Common myeloid progenitor, CD34-positive (primary cell): ENCODE data around the gene VDAC1.

Experiments
- CTCF ChIA-PET: fragments of 350-600 bp; sonication (Branson Sonifier 250); formaldehyde crosslinking; loops from one replicate; lab custom pipeline; 2021; ENCODE audit warnings: antibody characterized with exemption; lab: Charles Lee
- POLR2A ChIA-PET: fragments of 350-600 bp; sonication (Branson Sonifier 250); formaldehyde crosslinking; loops from one replicate; lab custom pipeline; 2021; ENCODE audit warnings: antibody characterized with exemption; lab: Charles Lee
- DNase-seq, 3 donors: peaks; one replicate each; pipeline versions ENCODE4 v3.0.0 to v3.0.0-alpha.2; 2013
- H3K27ac ChIP-seq, 2 experiments: 1 replicate in 1 of 2; 2 replicates in 1 of 2; pipeline ENCODE4 v1.7.0; 2013; ENCODE audit warnings: inconsistent platforms in 2 of 2, low read length in 2 of 2, mild to moderate bottlenecking in 2 of 2, low read depth in 1 of 2, moderate library complexity in 1 of 2; ENCODE audit not compliant: severe bottlenecking in 2 of 2, insufficient read depth in 1 of 2, poor library complexity in 1 of 2
- H3K27me3 ChIP-seq, 5 experiments: replicated peaks in 2 of 5; 1 replicate in 3 of 5; 2 replicates in 2 of 5; pipeline versions ENCODE4 v1.6.1 to v1.7.0; 2013; ENCODE audit warnings: low read length in 4 of 5, mild to moderate bottlenecking in 2 of 5, moderate library complexity in 2 of 5, inconsistent platforms in 1 of 5; ENCODE audit not compliant: insufficient read depth in 5 of 5, control insufficient read depth in 4 of 5
- H3K36me3 ChIP-seq, 4 experiments: 1 replicate in 2 of 4; 2 replicates in 2 of 4; pipeline versions ENCODE4 v1.6.1 to v1.7.0; 2013; ENCODE audit warnings: low read length in 3 of 4, control low read depth in 1 of 4, mild to moderate bottlenecking in 1 of 4; ENCODE audit not compliant: control insufficient read depth in 4 of 4, insufficient read depth in 4 of 4
- H3K4me1 ChIP-seq, 4 experiments: 1 replicate in 3 of 4; 2 replicates in 1 of 4; pipeline versions ENCODE4 v1.6.1 to v1.7.1; 2013; ENCODE audit warnings: low read length in 3 of 4, mild to moderate bottlenecking in 3 of 4, control low read depth in 1 of 4, inconsistent platforms in 1 of 4, moderate library complexity in 1 of 4; ENCODE audit not compliant: control insufficient read depth in 4 of 4, insufficient read depth in 4 of 4; ENCODE audit errors: control extremely low read depth in 1 of 4
- H3K4me3 ChIP-seq, 7 experiments: 1 replicate in 4 of 7; 2 replicates in 3 of 7; pipeline versions ENCODE4 v1.5.1 to v1.7.0; 2013; ENCODE audit warnings: mild to moderate bottlenecking in 7 of 7, low read length in 6 of 7, moderate library complexity in 6 of 7, inconsistent platforms in 2 of 7, low read depth in 2 of 7, control low read depth in 1 of 7; ENCODE audit not compliant: insufficient read depth in 4 of 7, control insufficient read depth in 1 of 7; ENCODE audit errors: extremely low read depth in 1 of 7
- H3K9me3 ChIP-seq, 5 experiments: 1 replicate in 4 of 5; 2 replicates in 1 of 5; pipeline versions ENCODE4 v1.6.1 to v1.7.1; 2013; ENCODE audit warnings: low read length in 4 of 5, mild to moderate bottlenecking in 2 of 5, inconsistent platforms in 1 of 5, low read depth in 1 of 5, moderate library complexity in 1 of 5; ENCODE audit not compliant: control insufficient read depth in 4 of 5, insufficient read depth in 2 of 5; ENCODE audit errors: control extremely low read depth in 1 of 5
- WGBS: methylation state at CpG from one replicate; pipeline ENCODE4 v1.1.5; 2013; ENCODE audit not compliant: insufficient coverage; 5-methylcytosine and 5-hydroxymethylcytosine counted together

VDAC1 gene

GRCh38 chr5:133933670-133934295, 71.0 kb downstream of the VDAC1 start:
- Histone ChIP-seq H3K27ac (peak overlapping the region in 1 of 2 experiments; percentile 56), H3K9me3 (no peaks in the 10 kb centered on the region), H3K4me3 (no peak overlapping the region), H3K27me3 (no peaks in the 10 kb centered on the region), H3K36me3 (no peaks in the 10 kb centered on the region), H3K4me1 (peaks cover 19 to 59% (median 46%) of the 10 kb centered on the region in 4 experiments)
- 87% methylated on average over 8 of the region's 12 CpGs for WGBS
- ChIA-PET CTCF (interaction anchor here (1.0 to 1.9 kb wide), 2 partner anchors 11 to 13 kb away, joined by 4 to 5 read pairs; no protein-coding TSS in a partner anchor), POLR2A (no interaction called here)
- DNase-seq, result no peak

- CTCF ChIA-PET, result interaction anchor here (1.1 kb wide), 1 partner anchor 12 kb away, joined by 5 read pairs; no protein-coding TSS in a partner anchor
- POLR2A ChIA-PET, result no interaction called here
- Histone ChIP-seq H3K9me3 (no peaks in the 10 kb centered on the region), H3K27me3 (no peaks in the 10 kb centered on the region), H3K27ac (peak overlapping the region in 1 of 2 experiments; percentile 56), H3K4me1 (peaks cover 19 to 62% (median 47%) of the 10 kb centered on the region in 4 experiments), H3K36me3 (no peaks in the 10 kb centered on the region), H3K4me3 (no peak overlapping the region)
- 44% methylated on average over 2 of the region's 3 CpGs for WGBS
- DNase-seq, result no peak
Measured at GRCh38 chr5:133933169-133933509, 71.6 kb downstream of the VDAC1 start.

- no peak overlapping the region for H3K4me3 ChIP-seq
- CTCF ChIA-PET, result interaction anchor here (0.7 to 1.1 kb wide), 2 partner anchors 9 to 12 kb away, joined by 3 to 5 read pairs; no protein-coding TSS in a partner anchor
- no peaks in the 10 kb centered on the region for H3K36me3 ChIP-seq
- H3K4me1 ChIP-seq, result peaks cover 19 to 62% (median 47%) of the 10 kb centered on the region in 4 experiments
- peak overlapping the region in 1 of 2 experiments; percentile 56 for H3K27ac ChIP-seq
- 32% methylated on average over 11 of the region's 13 CpGs for WGBS
- H3K9me3 ChIP-seq, result no peaks in the 10 kb centered on the region
- H3K27me3 ChIP-seq, result no peaks in the 10 kb centered on the region
- POLR2A ChIA-PET, result no interaction called here
- DNase-seq, result peak; percentile 89 to 98 (median 97)
Measured at GRCh38 chr5:133932441-133933168, 72.2 kb downstream of the VDAC1 start.

- 85% methylated on average over 5 of the region's 5 CpGs for WGBS
- ChIA-PET POLR2A (no interaction called here), CTCF (no interaction called here)
- Histone ChIP-seq H3K27me3 (no peaks in the 10 kb centered on the region), H3K4me3 (no peak overlapping the region), H3K36me3 (no peaks in the 10 kb centered on the region), H3K9me3 (no peaks in the 10 kb centered on the region), H3K27ac (no peak overlapping the region), H3K4me1 (peaks cover 19 to 62% (median 47%) of the 10 kb centered on the region in 4 experiments)
- no peak for DNase-seq
Measured at GRCh38 chr5:133931546-133931945, 73.2 kb downstream of the VDAC1 start.

- Histone ChIP-seq H3K27ac (peak overlapping the region in 1 of 2 experiments; percentile 56), H3K36me3 (no peaks in the 10 kb centered on the region), H3K27me3 (no peaks in the 10 kb centered on the region), H3K9me3 (no peaks in the 10 kb centered on the region), H3K4me3 (peak overlapping the region in 2 of 7 experiments; percentile 28 to 60), H3K4me1 (peaks cover 19 to 62% (median 47%) of the 10 kb centered on the region in 4 experiments)
- POLR2A ChIA-PET, result no interaction called here
- CTCF ChIA-PET, result interaction anchor here (0.9 kb wide), 1 partner anchor 13 kb away, joined by 3 read pairs; no protein-coding TSS in a partner anchor
- DNase-seq, result peak in 2 of 3 donors; percentile 39 to 57
- WGBS, result no CpG with 5 or more reads among the region's 3 CpGs
Measured at GRCh38 chr5:133930813-133931090, 74.0 kb downstream of the VDAC1 start.

- POLR2A ChIA-PET, result interaction anchor here (0.6 kb wide), 1 partner anchor 46 kb away, joined by 3 read pairs; no protein-coding TSS in a partner anchor
- Histone ChIP-seq H3K27ac (peak overlapping the region in 1 of 2 experiments; percentile 56), H3K36me3 (no peaks in the 10 kb centered on the region), H3K4me1 (peaks cover 19 to 59% (median 46%) of the 10 kb centered on the region in 4 experiments), H3K4me3 (peak overlapping the region in 3 of 7 experiments; percentile 28 to 60 (median 50)), H3K9me3 (no peaks in the 10 kb centered on the region), H3K27me3 (no peaks in the 10 kb centered on the region)
- DNase-seq, result peak; percentile 46 to 83 (median 81)
- CTCF ChIA-PET, result interaction anchor here (0.9 to 1.3 kb wide), 3 partner anchors 9 to 15 kb away, joined by 3 read pairs; no protein-coding TSS in a partner anchor
- WGBS, result 24% methylated on average over 14 of the region's 16 CpGs
Measured at GRCh38 chr5:133930061-133930812, 74.5 kb downstream of the VDAC1 start.
